Hematopoietic multipotent progenitor cell (in vitro differentiated cells): Measurements from ENCODE around the gene FAHD2A. TPM values are rescaled to one million over a fixed set of nuclear protein-coding genes. Genes with fewer than 3 reads are reported as not detected.
A peak's percentile ranks its signal among the peaks of the same experiment; 100 is the strongest.
"Not testable (repeated sequence)": the region's sequence is repeated elsewhere in the genome, so short reads cannot be mapped to it uniquely, and the experiment has no call there.

Experiments
- DNase-seq, 3 donors: peaks; one replicate each; pipeline ENCODE4 v3.0.0-alpha.2; 2011 to 2015; ENCODE audit warnings: low read depth in 2 of 3, low spot score in 2 of 3
- total RNA-seq: library from RNA; depleted of rRNA; stranded (reverse); fragments of >200 nt; gene quantifications from one replicate; pipeline ENCODE4 v1.2.3, GENCODE V29; 2012

FAHD2A gene
- total RNA-seq, 1 donor = 40.1 TPM

- peak in 2 of 3 donors; percentile 42 to 64 for DNase-seq
These were observed 13.0 kb upstream of the FAHD2A start for GRCh38 chr2:95389245-95390119.

- no peak for DNase-seq
These were observed 12.1 kb upstream of the FAHD2A start for GRCh38 chr2:95390272-95390880.

- no peak for DNase-seq
These were observed 11.6 kb upstream of the FAHD2A start for GRCh38 chr2:95390881-95391321.

- no peak for DNase-seq
These were observed 10.7 kb upstream of the FAHD2A start for GRCh38 chr2:95391641-95392310.

- DNase-seq = no peak
These were observed 10.2 kb upstream of the FAHD2A start for GRCh38 chr2:95392320-95392719.

GRCh38 chr2:95392730-95393455 is 9.6 kb upstream of the FAHD2A start:
- DNase-seq = no peak

GRCh38 chr2:95393901-95394300 is 8.6 kb upstream of the FAHD2A start:
- no peak for DNase-seq

GRCh38 chr2:95399061-95399460 is 3.4 kb upstream of the FAHD2A start:
- DNase-seq = no peak

GRCh38 chr2:95401480-95401879 is 1.0 kb upstream of the FAHD2A start:
- no peak for DNase-seq

GRCh38 chr2:95402004-95402369 is 521 bp upstream of the FAHD2A start:
- not testable (repeated sequence) for DNase-seq

- DNase-seq = peak in 2 of 3 donors; percentile 29 to 54
These were observed 755 bp downstream of the FAHD2A start for GRCh38 chr2:95403204-95403721.

- not testable (repeated sequence) for DNase-seq
These were observed 1.3 kb downstream of the FAHD2A start for GRCh38 chr2:95403824-95404223.

GRCh38 chr2:95404676-95405075 is 2.2 kb downstream of the FAHD2A start:
- not testable (repeated sequence) for DNase-seq

GRCh38 chr2:95411239-95411638 is 8.7 kb downstream of the FAHD2A start:
- not testable (repeated sequence) for DNase-seq

GRCh38 chr2:95414015-95414594 is 11.6 kb downstream of the FAHD2A start:
- DNase-seq = peak in 2 of 3 donors; percentile 35 to 69

- DNase-seq = not testable (repeated sequence)
These were observed 12.6 kb downstream of the FAHD2A start for GRCh38 chr2:95415138-95415537.

- DNase-seq = not testable (repeated sequence)
These were observed 13.1 kb downstream of the FAHD2A start for GRCh38 chr2:95415561-95415960.

GRCh38 chr2:95427196-95427867 is 24.8 kb downstream of the FAHD2A start:
- DNase-seq = not testable (repeated sequence)

- not testable (repeated sequence) for DNase-seq
These were observed 27.4 kb downstream of the FAHD2A start for GRCh38 chr2:95429748-95430467.
